ENCODE measurements around the gene LARGE1. TPM values are rescaled to one million over a fixed set of nuclear protein-coding genes. Genes with fewer than 3 reads are reported as not detected.

The LARGE1 gene
- total and polyA plus RNA-seq, 2 of the 13 experiments (the other 11 are each of a cell fraction or from before 2014, with no cell fraction given) = 8.4 to 11.0 TPM

DNA sequence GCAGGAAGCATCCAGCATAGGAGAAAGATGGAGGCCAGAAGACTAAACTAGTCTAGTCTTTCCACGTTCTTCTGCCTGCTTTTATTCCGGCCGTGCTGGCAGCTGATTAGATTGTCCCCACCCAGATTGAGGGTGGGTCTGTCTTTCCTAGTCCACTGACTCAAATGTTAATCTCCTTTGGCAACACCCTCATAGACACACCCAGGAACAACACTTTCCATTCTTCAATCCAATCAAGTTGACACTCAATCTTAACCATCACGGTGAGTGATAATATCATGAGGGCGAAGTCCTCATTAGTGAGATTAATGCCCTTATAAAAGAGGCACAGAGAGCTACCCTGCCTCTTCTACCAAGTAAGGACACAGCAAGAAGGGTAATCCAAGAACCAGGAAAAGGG is 424.2 kb downstream of the LARGE1 start (continued):
- TF ChIP-seq, protein P1, sequence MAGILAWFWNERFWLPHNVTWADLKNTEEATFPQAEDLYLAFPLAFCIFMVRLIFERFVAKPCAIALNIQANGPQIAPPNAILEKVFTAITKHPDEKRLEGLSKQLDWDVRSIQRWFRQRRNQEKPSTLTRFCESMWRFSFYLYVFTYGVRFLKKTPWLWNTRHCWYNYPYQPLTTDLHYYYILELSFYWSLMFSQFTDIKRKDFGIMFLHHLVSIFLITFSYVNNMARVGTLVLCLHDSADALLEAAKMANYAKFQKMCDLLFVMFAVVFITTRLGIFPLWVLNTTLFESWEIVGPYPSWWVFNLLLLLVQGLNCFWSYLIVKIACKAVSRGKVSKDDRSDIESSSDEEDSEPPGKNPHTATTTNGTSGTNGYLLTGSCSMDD (CRISPR knock-in tag; IDR thresholded peaks at IDR 0.05) = no peak
- no peak for TF ChIP-seq FOXA3 (CRISPR knock-in tag; IDR thresholded peaks at IDR 0.05)
- no peak for TF ChIP-seq TBX3 (IDR thresholded peaks at IDR 0.05; ENCODE audit: borderline replicate concordance)
- TF ChIP-seq AKAP8 (CRISPR knock-in tag; IDR thresholded peaks at IDR 0.05) = no peak
- TF ChIP-seq RAD21 (CRISPR knock-in tag; IDR thresholded peaks at IDR 0.05) = no peak
- no peak for TF ChIP-seq NKX3-1 (CRISPR knock-in tag; IDR thresholded peaks at IDR 0.05)

DNA sequence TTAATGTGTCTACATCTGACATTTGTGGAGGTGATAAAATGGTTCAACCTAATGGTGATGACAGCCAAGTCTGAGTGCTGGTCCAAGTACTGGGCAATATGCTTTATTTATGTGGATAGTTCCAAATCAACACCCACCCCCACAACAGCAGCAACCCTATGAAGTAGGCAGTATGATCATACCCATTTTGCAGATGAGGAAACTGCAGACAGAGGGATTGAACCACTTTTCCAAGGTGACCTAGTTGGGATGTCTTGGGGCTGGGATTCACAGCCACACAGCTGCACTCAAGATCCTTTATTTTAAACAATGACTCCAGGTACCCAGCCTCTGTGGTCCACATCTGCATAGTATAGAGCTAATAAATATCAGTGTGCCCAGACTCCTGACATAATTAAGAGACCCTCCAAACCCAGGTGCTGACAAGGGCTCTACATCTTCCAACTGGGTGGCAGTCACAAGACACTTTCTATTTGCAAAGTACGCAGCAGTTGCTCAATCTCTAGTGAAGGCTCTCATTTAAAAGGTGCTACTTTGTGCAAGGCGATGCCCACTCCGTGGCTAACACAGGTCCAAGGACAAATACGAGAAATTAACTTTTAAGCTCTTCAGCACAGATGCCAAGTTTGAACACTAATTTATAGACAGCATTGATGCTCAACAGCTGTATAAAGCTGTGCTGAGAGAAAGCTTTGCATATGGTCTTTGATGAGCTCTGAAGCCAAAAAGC is 426.6 kb downstream of the LARGE1 start:
- intact Hi-C loops (cut with micrococcal nuclease; ENCODE audit: unreplicated experiment) (no loop called here), in situ Hi-C loops (cut with HindIII; ENCODE audit: extremely low pct_ligation_motif_present, low pct_unique_long_range_greater_than_20kb) (no loop called here)
- no peaks in the 10 kb centered on the region for H3K27me3 ChIP-seq (ENCODE audit: control insufficient read depth in 1 of 2, insufficient read depth in 2 of 2, low read length in 2 of 2)
- no peaks in the 10 kb centered on the region for H4K20me1 ChIP-seq (ENCODE audit: insufficient read depth, low read length)
- WGBS (ENCODE audit: low lambda C conversion rate) = 86% methylated on average over 4 of the region's 4 CpGs
- H3K4me1 ChIP-seq (ENCODE audit: insufficient read depth, low read length) = peaks cover 42% of the 10 kb centered on the region
- no peak for ATAC-seq
- no peaks in the 10 kb centered on the region for H3K36me3 ChIP-seq (replicated peaks in 1 of 2; ENCODE audit: control insufficient read depth in 1 of 2, insufficient read depth in 2 of 2, low read length in 2 of 2)
- no peak overlapping the region for H3K9ac ChIP-seq (ENCODE audit: insufficient read depth, low read depth, low read length)
- H3K9me3 ChIP-seq (ENCODE audit: low read length) = no peaks in the 10 kb centered on the region
- no peak overlapping the region for H3K4me3 ChIP-seq (replicated peaks in 1 of 3; ENCODE audit: insufficient read depth in 1 of 3, low read depth in 2 of 3, low read length in 3 of 3)
- H3K4me2 ChIP-seq (ENCODE audit: low read depth, low read length) = no peak overlapping the region
- no peak for FAIRE-seq
- no peak for DNase-seq (ENCODE audit: low spot score)
- POLR2A ChIA-PET = interaction anchor here (1.3 to 1.5 kb wide), 2 partner anchors 158 to 164 kb away, joined by 3 to 4 read pairs; no protein-coding TSS in a partner anchor
- TF ChIP-seq, protein P2, sequence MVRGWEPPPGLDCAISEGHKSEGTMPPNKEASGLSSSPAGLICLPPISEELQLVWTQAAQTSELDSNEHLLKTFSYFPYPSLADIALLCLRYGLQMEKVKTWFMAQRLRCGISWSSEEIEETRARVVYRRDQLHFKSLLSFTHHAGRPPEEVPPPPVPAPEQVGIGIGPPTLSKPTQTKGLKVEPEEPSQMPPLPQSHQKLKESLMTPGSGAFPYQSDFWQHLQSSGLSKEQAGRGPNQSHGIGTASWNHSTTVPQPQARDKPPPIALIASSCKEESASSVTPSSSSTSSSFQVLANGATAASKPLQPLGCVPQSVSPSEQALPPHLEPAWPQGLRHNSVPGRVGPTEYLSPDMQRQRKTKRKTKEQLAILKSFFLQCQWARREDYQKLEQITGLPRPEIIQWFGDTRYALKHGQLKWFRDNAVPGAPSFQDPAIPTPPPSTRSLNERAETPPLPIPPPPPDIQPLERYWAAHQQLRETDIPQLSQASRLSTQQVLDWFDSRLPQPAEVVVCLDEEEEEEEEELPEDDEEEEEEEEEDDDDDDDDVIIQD (CRISPR knock-in tag; IDR thresholded peaks at IDR 0.05; ENCODE audit: low read depth) = peak; percentile 63; the same call in 1 of the 2 replicates
- peak; percentile 20; the same call in 1 of the 2 replicates for TF ChIP-seq CEBPB (IDR thresholded peaks at IDR 0.05; ENCODE audit: borderline replicate concordance, low read depth, low read length)
- peak; percentile 46 for TF ChIP-seq CEBPG (CRISPR knock-in tag; IDR thresholded peaks at IDR 0.05)
- TF ChIP-seq ZMYM3 (CRISPR knock-in tag; IDR thresholded peaks at IDR 0.05) = 0 out of 2 replicates have a peak, but pooled peaks have one; percentile 53
- 0 out of 2 replicates have a peak, but pooled peaks have one; percentile 8 for TF ChIP-seq FOXA3 (CRISPR knock-in tag; IDR thresholded peaks at IDR 0.05)
- TF ChIP-seq SIN3B (IDR thresholded peaks at IDR 0.05; ENCODE audit: low read length) = no peak
- 0 out of 2 replicates have a peak, but pooled peaks have one; percentile 12 for TF ChIP-seq TBX2 (CRISPR knock-in tag; IDR thresholded peaks at IDR 0.05; ENCODE audit: borderline replicate concordance)
- TF ChIP-seq, protein P3, sequence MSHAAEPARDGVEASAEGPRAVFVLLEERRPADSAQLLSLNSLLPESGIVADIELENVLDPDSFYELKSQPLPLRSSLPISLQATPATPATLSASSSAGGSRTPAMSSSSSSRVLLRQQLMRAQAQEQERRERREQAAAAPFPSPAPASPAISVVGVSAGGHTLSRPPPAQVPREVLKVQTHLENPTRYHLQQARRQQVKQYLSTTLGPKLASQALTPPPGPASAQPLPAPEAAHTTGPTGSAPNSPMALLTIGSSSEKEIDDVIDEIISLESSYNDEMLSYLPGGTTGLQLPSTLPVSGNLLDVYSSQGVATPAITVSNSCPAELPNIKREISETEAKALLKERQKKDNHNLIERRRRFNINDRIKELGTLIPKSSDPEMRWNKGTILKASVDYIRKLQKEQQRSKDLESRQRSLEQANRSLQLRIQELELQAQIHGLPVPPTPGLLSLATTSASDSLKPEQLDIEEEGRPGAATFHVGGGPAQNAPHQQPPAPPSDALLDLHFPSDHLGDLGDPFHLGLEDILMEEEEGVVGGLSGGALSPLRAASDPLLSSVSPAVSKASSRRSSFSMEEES (CRISPR knock-in tag; IDR thresholded peaks at IDR 0.05) = 0 out of 2 replicates have a peak, but pooled peaks have one; percentile 32
- peak; percentile 74 for TF ChIP-seq ZNF629 (CRISPR knock-in tag; conservative IDR thresholded peaks at IDR 0.05)
- TF ChIP-seq GABPA (IDR thresholded peaks at IDR 0.05; ENCODE audit: low read depth, low read length) = no peak
- TF ChIP-seq GABPA (CRISPR knock-in tag; IDR thresholded peaks at IDR 0.05; ENCODE audit: low read depth) = no peak
- no peak for TF ChIP-seq SALL2 (CRISPR knock-in tag; IDR thresholded peaks at IDR 0.05)
- no peak for TF ChIP-seq ZNF672 (CRISPR knock-in tag; IDR thresholded peaks at IDR 0.05)
- no peak overlapping the region for H3K27ac ChIP-seq (ENCODE audit: extremely low read length, insufficient read depth, low read length)
- BruUV-seq (replicated peaks) = no TSS peak
- H2AFZ ChIP-seq (ENCODE audit: low read length) = no peak overlapping the region
- CTCF ChIA-PET (ENCODE audit: low intra/inter-chr PET ratio, low total read pairs) = no interaction called here
- no peaks in the 10 kb centered on the region for H3K79me2 ChIP-seq (ENCODE audit: insufficient read depth, low read length)
